Neuronal stem cell (in vitro differentiated cells): ENCODE data around the gene COL9A2.
A peak's percentile ranks its signal among the peaks of the same experiment; 100 is the strongest.

Experiments
- DNase-seq: peaks from one replicate; pipeline ENCODE4 v3.0.0-alpha.2; 2013; ENCODE audit warnings: low spot score
- H2AFZ ChIP-seq: one replicate; pipeline ENCODE4 v1.6.1; 2013; ENCODE audit warnings: mild to moderate bottlenecking, low read length, inconsistent platforms
- H2AK5ac ChIP-seq: 2 replicates; pipeline ENCODE4 v1.6.1; 2013; ENCODE audit warnings: low read depth, mild to moderate bottlenecking, inconsistent platforms, low read length, moderate library complexity, mixed read lengths
- H2BK120ac ChIP-seq: 2 replicates; pipeline ENCODE4 v1.6.1; 2013; ENCODE audit warnings: low read depth, mild to moderate bottlenecking, inconsistent platforms, low read length, moderate library complexity, mixed read lengths
- H2BK12ac ChIP-seq: one replicate; pipeline ENCODE4 v1.6.1; 2013; ENCODE audit warnings: low read length, inconsistent platforms
- H2BK15ac ChIP-seq: 2 replicates; pipeline ENCODE4 v1.6.1; 2013; ENCODE audit warnings: mild to moderate bottlenecking, low read length, inconsistent platforms, mixed read lengths
- H2BK5ac ChIP-seq: one replicate; pipeline ENCODE4 v1.6.1; 2013; ENCODE audit warnings: inconsistent platforms, mild to moderate bottlenecking, low read length, moderate library complexity
- H3K14ac ChIP-seq: one replicate; pipeline ENCODE4 v1.6.1; 2013; ENCODE audit warnings: low read length, inconsistent platforms
- H3K18ac ChIP-seq: 2 replicates; pipeline ENCODE4 v1.6.1; 2013; ENCODE audit warnings: low read length, inconsistent platforms
- H3K23ac ChIP-seq: 2 replicates; pipeline ENCODE4 v1.6.1; 2013; ENCODE audit warnings: low read depth, mild to moderate bottlenecking, mixed read lengths, low read length, inconsistent platforms; ENCODE audit not compliant: poor library complexity
- H3K27ac ChIP-seq: replicated peaks from 3 replicates; pipeline ENCODE4 v1.5.1; 2013; ENCODE audit warnings: low read length, inconsistent platforms
- H3K27me3 ChIP-seq, 3 experiments: 2 replicates each; pipeline ENCODE4 v1.6.1; 2013; ENCODE audit warnings: low read length in 3 of 3, mild to moderate bottlenecking in 2 of 3, inconsistent platforms in 1 of 3, low read depth in 1 of 3, mixed read lengths in 1 of 3, moderate library complexity in 1 of 3; ENCODE audit not compliant: control insufficient read depth in 3 of 3, insufficient read depth in 3 of 3
- H3K36me3 ChIP-seq, 2 donors: replicated peaks in 1 of 2; 2 replicates each; pipeline ENCODE4 v1.6.1; 2013; ENCODE audit warnings: low read length in 2 of 2; ENCODE audit not compliant: control insufficient read depth in 2 of 2, insufficient read depth in 2 of 2
- H3K4ac ChIP-seq: 2 replicates; pipeline ENCODE4 v1.6.1; 2013; ENCODE audit warnings: inconsistent platforms, mild to moderate bottlenecking, low read length, moderate library complexity
- H3K4me1 ChIP-seq, 2 donors: 1 replicate in 1 of 2; 2 replicates in 1 of 2; pipeline ENCODE4 v1.6.1; 2013; ENCODE audit warnings: low read length in 2 of 2, low read depth in 1 of 2; ENCODE audit not compliant: control insufficient read depth in 2 of 2, insufficient read depth in 1 of 2
- H3K4me2 ChIP-seq: one replicate; pipeline ENCODE4 v1.6.1; 2013; ENCODE audit warnings: mild to moderate bottlenecking, low read length, inconsistent platforms; ENCODE audit not compliant: insufficient read depth, poor library complexity, severe bottlenecking
- H3K4me3 ChIP-seq, 2 donors: 2 replicates each; pipeline ENCODE4 v1.5.1; 2013; ENCODE audit warnings: low read length in 2 of 2, mild to moderate bottlenecking in 2 of 2, inconsistent platforms in 1 of 2, moderate library complexity in 1 of 2
- H3K79me1 ChIP-seq: one replicate; pipeline ENCODE4 v1.6.1; 2013; ENCODE audit warnings: low read depth, mild to moderate bottlenecking, inconsistent platforms, low read length, moderate library complexity
- H3K9ac ChIP-seq: one replicate; pipeline ENCODE4 v1.6.1; 2013; ENCODE audit warnings: mild to moderate bottlenecking, low read depth, low read length, inconsistent platforms; ENCODE audit not compliant: poor library complexity
- H3K9me3 ChIP-seq, 2 donors: replicated peaks in 1 of 2; 2 replicates each; pipeline versions ENCODE3 to v1.6.1; 2013; ENCODE audit warnings: low read length in 2 of 2, mild to moderate bottlenecking in 2 of 2, inconsistent platforms in 1 of 2, low read depth in 1 of 2, mixed read lengths in 1 of 2, moderate library complexity in 1 of 2; ENCODE audit not compliant: control insufficient read depth in 2 of 2, insufficient read depth in 1 of 2
- H4K8ac ChIP-seq: one replicate; pipeline ENCODE4 v1.6.1; 2013; ENCODE audit warnings: low read depth, mild to moderate bottlenecking, inconsistent platforms, low read length, moderate library complexity
- H4K91ac ChIP-seq: one replicate; pipeline ENCODE4 v1.6.1; 2013; ENCODE audit warnings: low read length, low read depth, mild to moderate bottlenecking, inconsistent platforms; ENCODE audit not compliant: poor library complexity
- WGBS, 2 donors: extraction: QIAGEN DNeasy Blood & Tissue Kit; methylation state at CpG; one replicate each; pipeline ENCODE4 v1.1.7; 2013; ENCODE audit warnings: missing lambda C conversion rate in 2 of 2, mixed read lengths in 1 of 2; ENCODE audit not compliant: insufficient read length in 2 of 2, insufficient replicate concordance in 1 of 2; ENCODE audit errors: extremely low coverage in 2 of 2; 5-methylcytosine and 5-hydroxymethylcytosine counted together

COL9A2 gene

DNA sequence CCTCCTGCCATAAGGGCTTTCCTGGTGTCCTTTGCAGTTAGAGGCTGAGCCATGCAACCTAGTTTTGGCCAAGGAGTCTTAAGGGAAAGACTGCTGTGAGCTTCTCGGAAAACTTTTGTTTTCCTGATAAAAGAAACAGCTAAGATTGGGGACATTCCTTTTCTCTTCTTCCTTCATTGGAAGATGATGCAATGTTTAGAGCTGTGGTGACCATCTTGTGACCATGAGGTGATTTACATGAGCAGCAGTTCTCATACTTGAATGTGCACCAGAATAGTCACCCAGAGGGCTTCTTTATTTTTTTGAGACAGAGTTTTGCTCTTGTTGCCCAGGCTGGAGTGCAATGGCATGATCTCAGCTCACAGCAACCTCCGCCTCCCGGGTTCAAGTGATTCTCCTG is 36.0 kb upstream of the COL9A2 start:
- WGBS, 2 donors: no CpG with 5 or more reads among the region's 3 CpGs
- Histone ChIP-seq H2BK120ac (no peak overlapping the region), H4K91ac (no peak overlapping the region), H3K4ac (no peak overlapping the region), H4K8ac (no peak overlapping the region), H2BK15ac (no peak overlapping the region), H2BK5ac (no peak overlapping the region), H2AFZ (no peak overlapping the region), H3K27ac (no peak overlapping the region), H2BK12ac (no peak overlapping the region), H3K4me1 (no peaks in the 10 kb centered on the region), H3K14ac (no peak overlapping the region), H3K36me3 (no peaks in the 10 kb centered on the region), H2AK5ac (no peak overlapping the region), H3K27me3 (peaks cover 0 to 3% (median 0%) of the 10 kb centered on the region in 3 experiments), H3K9me3 (no peaks in the 10 kb centered on the region), H3K18ac (peak overlapping the region; percentile 64), H3K79me1 (no peaks in the 10 kb centered on the region), H3K9ac (no peak overlapping the region), H3K23ac (no peak overlapping the region), H3K4me2 (no peak overlapping the region), H3K4me3 (no peak overlapping the region)
- no peak for DNase-seq

DNA sequence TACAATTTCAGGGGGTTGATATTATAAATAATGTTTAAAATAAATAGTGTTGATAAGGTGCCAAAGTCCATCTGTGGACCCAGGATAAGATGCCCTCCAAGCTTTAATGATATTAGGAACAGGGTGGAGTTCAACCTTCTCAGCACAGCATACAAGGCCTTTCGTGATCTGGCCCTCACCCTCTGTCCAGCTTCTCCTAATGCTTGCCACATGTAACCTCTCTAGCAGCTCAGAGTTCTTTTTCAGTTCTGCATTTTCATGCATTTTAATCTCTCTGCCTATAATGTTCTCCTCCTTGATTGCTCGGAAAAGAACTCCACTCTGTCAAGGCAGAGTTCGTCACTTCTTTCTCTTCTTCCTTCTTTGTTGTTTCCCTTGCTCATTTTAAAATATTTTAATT is 35.0 kb upstream of the COL9A2 start:
- DNase-seq: no peak
- Histone ChIP-seq H3K27ac (no peak overlapping the region), H2BK5ac (no peak overlapping the region), H3K9me3 (no peaks in the 10 kb centered on the region), H2AFZ (no peak overlapping the region), H4K91ac (no peak overlapping the region), H3K4me2 (no peak overlapping the region), H3K9ac (no peak overlapping the region), H3K18ac (no peak overlapping the region), H2BK120ac (no peak overlapping the region), H2BK12ac (no peak overlapping the region), H3K4me3 (no peak overlapping the region), H4K8ac (no peak overlapping the region), H3K14ac (no peak overlapping the region), H3K79me1 (no peaks in the 10 kb centered on the region), H2AK5ac (no peak overlapping the region), H2BK15ac (no peak overlapping the region), H3K36me3 (no peaks in the 10 kb centered on the region), H3K27me3 (peaks cover 0 to 3% (median 0%) of the 10 kb centered on the region in 3 experiments), H3K23ac (no peak overlapping the region), H3K4ac (no peak overlapping the region), H3K4me1 (no peaks in the 10 kb centered on the region)
- no CpG with 5 or more reads among the region's 3 CpGs for WGBS, 2 donors

DNA sequence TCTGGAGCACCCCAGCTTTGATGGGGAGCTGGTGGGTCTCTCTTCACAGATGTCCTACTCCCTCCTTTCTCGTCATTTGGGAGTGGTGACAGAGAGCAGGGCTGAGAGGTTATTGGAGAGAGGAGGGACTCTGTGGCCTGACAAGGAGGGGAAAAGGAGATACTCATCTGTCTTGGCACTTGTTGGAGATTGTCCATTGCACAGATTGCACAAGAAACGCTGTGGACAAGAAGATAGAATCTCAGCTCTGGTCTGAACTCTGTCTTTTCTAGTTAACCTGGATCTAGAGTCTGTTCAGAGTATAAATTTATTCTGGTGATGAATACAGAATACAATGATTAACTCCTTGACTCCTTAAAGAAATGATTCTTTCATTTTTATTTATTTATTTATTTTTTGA is 34.0 kb upstream of the COL9A2 start:
- Histone ChIP-seq H2BK120ac (no peak overlapping the region), H3K18ac (no peak overlapping the region), H3K9me3 (no peaks in the 10 kb centered on the region), H2AK5ac (no peak overlapping the region), H4K91ac (no peak overlapping the region), H3K27me3 (peaks cover 0 to 3% (median 0%) of the 10 kb centered on the region in 3 experiments), H3K4me2 (no peak overlapping the region), H3K4me1 (no peaks in the 10 kb centered on the region), H3K4me3 (no peak overlapping the region), H2AFZ (no peak overlapping the region), H3K4ac (no peak overlapping the region), H3K14ac (no peak overlapping the region), H3K79me1 (no peaks in the 10 kb centered on the region), H3K23ac (no peak overlapping the region), H4K8ac (no peak overlapping the region), H2BK15ac (no peak overlapping the region), H2BK5ac (no peak overlapping the region), H3K36me3 (no peaks in the 10 kb centered on the region), H3K27ac (no peak overlapping the region), H3K9ac (no peak overlapping the region), H2BK12ac (no peak overlapping the region)
- WGBS, 2 donors: no CpG with 5 or more reads among the region's 2 CpGs
- no peak for DNase-seq

DNA sequence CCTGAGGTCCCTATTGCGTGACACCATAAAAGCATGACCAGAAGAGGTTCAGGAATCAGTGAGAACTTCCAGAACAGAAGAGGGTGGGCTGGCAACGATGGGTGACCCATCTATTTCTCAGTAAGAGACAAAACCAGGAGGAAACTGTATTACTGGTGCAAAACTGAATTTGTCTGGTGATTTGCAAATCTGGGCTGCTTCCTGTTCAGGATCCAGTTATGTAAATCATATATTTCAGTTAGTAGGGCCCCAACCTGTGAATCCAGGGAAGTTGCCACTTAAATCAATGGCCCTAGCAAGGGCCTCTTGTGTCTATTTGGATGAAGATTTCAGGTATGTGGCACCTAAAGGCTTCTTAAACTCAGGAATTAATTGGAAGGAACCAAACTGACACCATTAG is 33.3 kb upstream of the COL9A2 start:
- H3K4me1 ChIP-seq: no peaks in the 10 kb centered on the region

More for the DNA sequence above, 33.3 kb upstream of the COL9A2 start:
- H2BK5ac ChIP-seq: no peak overlapping the region
- H3K18ac ChIP-seq: no peak overlapping the region
- no peaks in the 10 kb centered on the region for H3K9me3 ChIP-seq
- no peak overlapping the region for H3K27ac ChIP-seq
- WGBS, 2 donors: no CpG with 5 or more reads among the region's 2 CpGs
- H3K9ac ChIP-seq: no peak overlapping the region
- no peak overlapping the region for H3K14ac ChIP-seq
- no peaks in the 10 kb centered on the region for H3K36me3 ChIP-seq
- H4K8ac ChIP-seq: no peak overlapping the region
- H2BK15ac ChIP-seq: no peak overlapping the region
- H3K4me3 ChIP-seq: no peak overlapping the region
- no peak overlapping the region for H3K4me2 ChIP-seq
- H3K23ac ChIP-seq: no peak overlapping the region
- H3K79me1 ChIP-seq: no peaks in the 10 kb centered on the region
- no peak overlapping the region for H2AFZ ChIP-seq
- no peak overlapping the region for H3K4ac ChIP-seq
- no peak overlapping the region for H4K91ac ChIP-seq
- H2BK120ac ChIP-seq: no peak overlapping the region
- peaks cover 0 to 3% (median 0%) of the 10 kb centered on the region in 3 experiments for H3K27me3 ChIP-seq
- H2AK5ac ChIP-seq: no peak overlapping the region
- no peak for DNase-seq
- H2BK12ac ChIP-seq: no peak overlapping the region
